ENCODE measurements around the gene UIMC1.

Gene UIMC1

DNA sequence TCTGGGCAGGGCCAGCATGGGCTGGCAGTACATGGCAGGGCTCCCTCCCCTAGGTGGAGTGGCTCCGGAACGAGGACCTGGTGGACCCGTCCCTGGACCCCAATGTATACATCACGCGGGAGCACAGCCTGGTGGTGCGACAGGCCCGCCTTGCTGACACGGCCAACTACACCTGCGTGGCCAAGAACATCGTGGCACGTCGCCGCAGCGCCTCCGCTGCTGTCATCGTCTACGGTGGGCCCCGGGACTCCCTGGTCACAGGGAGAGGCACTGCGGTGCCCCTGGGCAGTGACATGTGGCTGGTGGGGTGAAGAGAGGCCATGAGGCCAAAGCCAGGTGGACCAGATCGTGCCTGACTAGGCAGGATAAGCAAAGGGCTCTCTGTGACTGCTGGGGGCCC lies 137.8 kb downstream of the UIMC1 start:
- DNase-seq, result no peak

DNA sequence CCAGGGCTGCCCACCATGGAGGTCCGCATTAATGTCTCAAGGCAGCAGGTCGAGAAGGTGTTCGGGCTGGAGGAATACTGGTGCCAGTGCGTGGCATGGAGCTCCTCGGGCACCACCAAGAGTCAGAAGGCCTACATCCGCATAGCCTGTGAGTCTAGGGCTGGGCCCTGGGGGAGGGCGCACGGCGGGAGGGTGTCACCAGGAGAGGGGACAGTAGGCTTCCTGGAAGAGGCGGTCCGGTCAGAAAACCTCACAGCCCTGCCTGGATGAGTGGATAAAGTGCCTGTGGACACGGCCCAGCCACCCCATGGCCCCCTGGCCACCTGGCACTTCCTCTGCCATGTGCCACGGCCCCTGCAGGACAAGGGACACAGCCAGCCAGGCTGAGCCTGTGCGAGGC lies 138.5 kb downstream of the UIMC1 start:
- no peak for DNase-seq

DNA sequence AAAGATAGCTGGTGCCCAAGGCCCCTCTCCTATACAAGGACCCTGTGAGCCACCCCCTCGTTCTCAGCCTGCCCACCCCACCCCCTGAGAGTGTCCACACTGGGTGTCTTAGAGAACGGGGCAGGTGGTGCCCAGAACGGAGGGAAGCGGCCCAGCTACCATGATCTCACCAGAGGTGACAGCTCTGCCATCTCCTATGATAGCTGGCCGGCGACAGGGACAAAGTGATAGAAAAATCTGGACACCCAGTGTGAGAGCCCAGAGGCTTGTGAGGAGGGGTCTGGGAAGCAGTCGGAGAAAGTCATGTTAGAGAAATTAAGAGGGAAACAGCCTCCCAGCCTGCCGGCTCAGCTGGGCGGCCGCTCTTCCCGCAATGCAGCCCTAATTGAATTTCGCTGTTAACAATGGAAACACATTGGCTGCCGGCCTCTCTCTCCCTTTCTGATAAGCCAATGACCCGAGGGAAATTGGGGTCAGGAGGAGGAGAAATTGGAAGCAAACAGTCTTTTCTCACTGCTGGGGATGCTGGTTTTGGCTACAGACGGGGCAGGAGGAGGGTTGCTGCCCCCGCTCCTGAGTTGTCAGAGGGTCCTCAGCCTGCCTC lies 139.8 kb downstream of the UIMC1 start:
- no peak for DNase-seq

DNA sequence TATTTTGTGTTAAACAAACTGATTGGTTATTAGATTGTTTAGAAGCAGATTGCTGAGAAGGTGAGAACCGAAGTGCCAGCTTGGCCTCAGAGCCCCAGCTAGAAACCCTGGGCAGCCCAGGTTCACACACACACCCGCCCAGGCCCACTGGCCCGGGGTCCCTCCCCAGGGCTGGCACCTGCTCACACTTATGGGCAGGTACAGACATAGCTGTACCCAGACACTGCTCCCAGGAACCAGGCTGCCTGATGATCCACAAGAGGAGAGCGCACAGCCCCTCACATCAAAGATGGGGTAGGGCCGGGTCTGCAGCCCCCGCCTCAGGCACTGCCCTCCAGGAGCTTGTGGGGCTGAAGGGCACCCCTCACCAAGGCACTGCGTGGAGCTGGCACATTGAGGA lies 140.6 kb downstream of the UIMC1 start:
- DNase-seq, result no peak

DNA sequence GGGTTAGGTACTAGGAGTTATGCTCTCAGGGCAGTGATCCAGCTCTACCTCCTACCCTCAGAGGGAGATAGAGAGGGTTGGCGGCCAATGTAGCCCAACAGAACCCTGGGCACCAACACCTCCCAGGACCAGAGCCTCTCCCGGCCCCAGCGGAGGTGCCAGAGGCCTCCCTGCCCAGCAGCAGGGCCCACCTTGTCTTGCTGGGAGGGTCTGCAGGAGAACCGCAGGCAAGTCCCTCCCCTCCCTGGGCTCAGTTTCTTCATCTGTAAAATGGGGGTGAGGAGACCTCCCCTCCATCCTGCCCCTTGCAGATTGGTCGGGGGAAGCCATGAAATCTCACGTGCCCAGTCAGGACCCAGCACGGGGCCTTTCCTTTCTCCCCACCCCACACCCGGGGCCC lies 141.8 kb downstream of the UIMC1 start:
- no peak for DNase-seq

DNA sequence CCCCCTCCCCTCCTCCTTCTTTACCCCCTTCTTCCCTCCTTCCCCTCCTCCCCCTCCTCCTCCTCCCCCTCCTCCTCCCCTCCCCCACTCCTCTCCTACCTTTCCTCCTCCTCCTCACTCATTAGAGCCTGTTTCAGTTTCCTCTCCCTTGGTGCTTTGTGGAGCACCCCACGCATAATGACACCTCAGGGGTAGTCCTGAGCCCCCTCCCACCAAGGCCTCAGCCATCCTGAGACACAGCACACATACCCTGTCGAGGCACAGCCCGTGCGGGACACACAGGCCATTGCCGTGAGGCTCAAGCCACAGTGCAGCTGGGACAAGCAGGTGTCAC lies 142.8 kb downstream of the UIMC1 start:
- no peak for DNase-seq

DNA sequence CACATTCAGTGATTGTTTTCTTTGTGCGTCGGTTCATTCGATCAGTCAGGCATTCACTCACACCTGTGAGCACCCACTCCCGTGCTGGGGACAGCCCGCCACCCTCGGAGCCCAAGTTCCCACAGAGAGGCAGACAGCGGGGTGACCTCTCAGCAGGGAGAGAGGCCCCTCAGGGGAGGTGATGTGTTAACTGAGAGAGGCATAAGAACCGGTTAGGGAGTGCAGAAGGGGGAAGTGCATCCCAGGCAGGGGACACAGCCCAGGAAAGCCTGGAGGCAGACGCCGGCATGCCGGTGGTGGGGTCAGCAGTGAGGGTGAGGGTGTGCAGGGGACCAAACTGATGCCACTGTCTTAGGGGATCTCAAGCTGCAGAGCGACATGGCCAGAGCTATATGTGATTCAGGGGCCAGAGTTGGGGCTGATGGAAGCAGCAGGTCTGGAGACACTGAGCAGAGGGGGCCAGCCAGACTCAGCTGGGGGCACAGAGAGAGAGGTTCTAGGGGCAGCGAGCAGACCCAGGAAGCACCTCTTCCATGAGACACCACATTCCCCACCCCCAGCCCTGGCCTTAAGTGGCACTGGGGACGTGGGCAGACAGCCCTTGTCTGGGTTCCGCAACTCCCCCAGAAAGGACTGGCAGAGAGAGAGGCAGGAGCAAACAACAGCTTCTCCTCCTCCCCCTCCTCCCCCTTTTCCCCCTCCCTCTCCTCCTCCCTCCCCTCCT lies 143.4 kb downstream of the UIMC1 start:
- DNase-seq, result no peak

DNA sequence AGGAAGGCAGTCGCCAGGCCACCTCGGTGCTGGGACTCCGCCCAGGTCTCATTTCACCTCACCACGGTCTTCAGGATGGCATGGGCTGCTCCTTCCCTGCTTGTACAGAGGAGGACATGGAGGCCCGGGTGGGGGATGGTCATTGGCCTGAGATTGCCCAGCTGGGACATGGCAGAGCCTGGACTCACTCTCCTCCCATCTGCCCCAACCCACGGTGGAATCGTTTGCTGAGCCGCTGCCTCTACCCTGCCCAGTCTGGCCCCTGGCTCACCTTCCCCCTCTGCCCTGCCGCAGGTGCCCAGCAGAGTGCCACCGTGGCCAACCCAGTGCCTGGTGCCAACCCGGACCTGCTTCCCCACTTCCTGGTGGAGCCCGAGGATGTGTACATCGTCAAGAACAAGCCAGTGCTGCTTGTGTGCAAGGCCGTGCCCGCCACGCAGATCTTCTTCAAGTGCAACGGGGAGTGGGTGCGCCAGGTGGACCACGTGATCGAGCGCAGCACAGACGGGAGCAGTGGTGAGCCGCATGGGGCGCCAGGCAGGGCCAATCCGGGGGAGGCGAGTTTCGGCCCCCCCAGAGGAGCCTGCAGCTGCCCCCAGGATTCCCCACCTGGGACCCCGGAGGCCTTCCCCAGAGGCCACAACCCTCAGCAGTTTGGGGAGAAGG lies 144.1 kb downstream of the UIMC1 start:
- no peak for DNase-seq

DNA sequence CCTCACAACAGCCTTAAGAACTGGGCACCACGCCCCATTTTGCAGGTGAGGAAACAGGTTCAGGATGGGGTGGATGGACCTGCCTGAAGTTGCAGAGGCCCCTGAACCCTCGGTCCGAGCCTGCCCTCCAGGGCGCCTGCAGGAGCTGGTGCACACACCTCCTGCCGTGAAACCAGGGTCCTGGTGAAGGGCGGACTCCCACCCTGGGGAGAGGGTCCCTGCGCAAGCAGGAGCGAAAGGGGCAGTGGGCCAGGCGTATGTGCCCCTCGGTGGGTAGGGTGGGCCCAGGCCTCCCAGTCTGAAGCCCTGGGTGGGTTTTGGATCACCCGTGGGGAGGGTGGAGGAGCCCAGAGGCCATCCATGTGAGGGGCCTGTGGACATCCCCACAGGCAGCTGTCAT lies 145.3 kb downstream of the UIMC1 start:
- DNase-seq, result no peak

DNA sequence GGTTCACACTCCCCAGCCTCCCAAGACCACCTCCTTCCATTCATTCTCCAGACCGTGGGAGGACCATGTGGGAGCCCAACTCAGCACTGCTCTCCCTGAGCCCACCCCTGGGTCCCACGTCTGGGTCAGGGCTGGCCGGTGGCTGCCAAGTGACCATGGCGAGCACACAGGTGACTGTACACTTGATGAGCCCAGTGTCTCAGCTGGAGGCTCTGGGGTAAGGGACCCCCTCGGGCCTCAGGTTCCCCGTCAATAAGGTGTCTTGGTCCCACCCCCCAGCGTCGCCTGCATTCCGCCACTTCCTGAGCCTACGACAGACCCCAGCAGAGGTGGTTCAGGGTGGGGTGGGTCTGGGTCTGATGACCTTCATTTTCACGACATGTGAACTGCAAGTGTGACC lies 146.2 kb downstream of the UIMC1 start:
- DNase-seq, result no peak

DNA sequence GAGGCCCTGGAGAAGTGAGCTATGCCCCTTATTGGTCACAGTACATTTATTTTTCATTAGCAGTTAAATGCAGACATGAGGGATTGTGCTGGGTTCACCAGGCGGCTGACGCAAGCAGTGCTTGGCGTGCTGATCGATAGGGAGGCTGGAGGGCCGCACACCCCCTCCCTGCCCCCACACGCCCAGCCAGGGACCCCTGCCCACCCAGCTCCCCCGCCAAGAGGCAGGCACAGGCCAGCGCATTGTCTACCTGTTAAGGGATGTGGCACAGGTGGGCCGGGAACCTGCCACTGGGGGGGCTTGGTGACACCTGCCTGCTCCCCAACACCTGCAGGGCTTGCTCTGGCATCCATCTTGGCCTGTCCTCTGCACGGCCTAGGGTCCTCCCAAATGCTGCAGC lies 146.7 kb downstream of the UIMC1 start:
- no peak for DNase-seq

DNA sequence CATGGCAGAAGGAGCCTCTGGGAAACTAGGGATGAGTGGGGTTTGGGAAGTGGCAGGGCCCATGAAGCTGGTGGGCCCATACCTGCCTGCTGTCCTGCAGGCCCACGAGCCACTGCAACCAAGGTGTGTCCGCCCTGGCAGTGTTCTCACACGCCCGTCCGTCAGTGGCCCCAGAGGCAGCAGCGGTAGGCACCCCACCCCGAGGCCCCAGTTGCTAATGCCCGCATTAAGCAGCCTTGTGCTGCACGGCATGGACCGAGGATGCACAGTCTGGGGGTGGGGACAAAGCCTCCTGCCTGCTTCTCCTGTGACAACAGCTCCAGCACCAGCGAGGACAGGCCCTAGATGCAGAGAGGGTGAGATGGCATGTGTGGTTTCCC lies 148.7 kb downstream of the UIMC1 start:
- no peak for DNase-seq

DNA sequence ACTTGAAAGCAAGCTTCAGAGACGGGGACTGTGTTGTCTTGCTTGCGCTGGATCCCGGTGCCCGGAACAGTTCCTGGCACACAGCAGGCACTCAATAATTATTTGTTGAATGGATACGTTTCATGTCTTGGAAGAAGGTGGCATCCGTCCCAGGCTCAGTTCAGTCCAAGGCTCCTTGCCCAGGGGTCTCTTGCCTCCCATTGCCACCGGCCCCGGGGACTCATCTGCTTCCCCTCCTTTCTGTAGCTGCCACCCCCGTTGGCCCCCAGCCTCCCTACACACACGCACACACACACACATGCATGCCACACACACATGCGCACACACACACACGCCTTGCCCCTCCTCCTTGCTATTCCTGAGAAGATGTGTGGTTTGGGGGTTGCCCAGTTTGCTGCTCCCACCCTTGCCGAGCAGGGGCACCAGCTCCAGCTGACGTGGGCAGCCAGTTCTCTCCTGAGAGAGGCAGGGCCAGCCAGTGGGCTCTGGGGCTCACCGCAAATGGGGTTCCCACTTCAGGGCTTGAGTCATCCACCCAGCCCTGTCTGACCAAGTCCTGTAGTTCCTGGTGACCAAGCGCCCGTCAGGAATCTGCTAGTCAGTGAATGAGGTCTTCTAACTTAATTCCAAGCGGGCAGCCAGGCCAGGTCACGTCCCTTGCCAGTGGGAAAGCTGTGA lies 149.2 kb downstream of the UIMC1 start:
- DNase-seq, result no peak

DNA sequence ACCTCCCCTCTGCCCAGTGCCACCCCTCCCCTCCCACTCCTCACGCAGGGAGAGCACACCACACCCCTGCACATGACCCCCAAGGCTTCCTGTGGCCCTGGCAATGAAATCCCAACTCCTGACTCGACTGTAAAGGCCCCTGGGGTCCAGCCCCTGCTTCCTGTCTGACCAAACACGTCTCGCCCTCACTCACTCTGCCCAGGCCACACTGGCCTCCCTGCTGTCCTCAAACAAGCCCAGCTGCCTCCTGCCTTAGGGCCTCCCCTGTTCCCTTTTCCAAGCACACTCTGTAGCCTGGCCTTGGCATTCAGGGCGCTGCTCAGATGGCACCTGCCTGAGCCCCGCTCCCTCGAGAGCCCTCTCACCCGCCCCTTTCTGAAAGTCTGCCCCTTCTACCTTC lies 149.8 kb downstream of the UIMC1 start:
- no peak for DNase-seq

DNA sequence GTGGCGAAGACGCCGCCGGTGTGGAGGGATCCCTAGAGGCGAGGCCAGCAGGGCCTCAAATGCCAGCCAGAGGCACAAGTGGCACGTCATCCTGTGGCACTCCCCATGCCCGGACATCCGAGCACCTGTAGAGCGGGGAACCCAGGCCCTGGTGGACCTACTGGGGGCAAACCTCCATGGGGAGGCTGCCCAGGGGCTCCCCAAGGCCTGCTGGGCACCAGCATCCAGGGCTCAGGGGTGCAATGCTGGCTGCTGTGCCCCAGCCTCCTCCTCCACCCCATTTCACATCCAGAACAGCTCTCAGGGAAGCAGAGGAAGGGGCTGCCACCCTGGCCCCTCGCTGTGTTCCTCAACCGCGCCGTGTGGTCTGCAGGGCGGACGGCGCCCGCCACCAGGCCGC lies 151.0 kb downstream of the UIMC1 start:
- no peak for DNase-seq

Measured in right forelimb (tissue), 1 donor.